Brain pericyte (primary cell): ENCODE measurements around the gene DPYSL4.
"Not testable (repeated sequence)": the region's sequence is repeated elsewhere in the genome, so short reads cannot be mapped to it uniquely, and the experiment has no call there.

Source experiments
- DNase-seq: peaks from one replicate; pipeline ENCODE4 v3.0.0-alpha.2; 2012; ENCODE audit warnings: low read depth, low spot score

DPYSL4 gene

DNA sequence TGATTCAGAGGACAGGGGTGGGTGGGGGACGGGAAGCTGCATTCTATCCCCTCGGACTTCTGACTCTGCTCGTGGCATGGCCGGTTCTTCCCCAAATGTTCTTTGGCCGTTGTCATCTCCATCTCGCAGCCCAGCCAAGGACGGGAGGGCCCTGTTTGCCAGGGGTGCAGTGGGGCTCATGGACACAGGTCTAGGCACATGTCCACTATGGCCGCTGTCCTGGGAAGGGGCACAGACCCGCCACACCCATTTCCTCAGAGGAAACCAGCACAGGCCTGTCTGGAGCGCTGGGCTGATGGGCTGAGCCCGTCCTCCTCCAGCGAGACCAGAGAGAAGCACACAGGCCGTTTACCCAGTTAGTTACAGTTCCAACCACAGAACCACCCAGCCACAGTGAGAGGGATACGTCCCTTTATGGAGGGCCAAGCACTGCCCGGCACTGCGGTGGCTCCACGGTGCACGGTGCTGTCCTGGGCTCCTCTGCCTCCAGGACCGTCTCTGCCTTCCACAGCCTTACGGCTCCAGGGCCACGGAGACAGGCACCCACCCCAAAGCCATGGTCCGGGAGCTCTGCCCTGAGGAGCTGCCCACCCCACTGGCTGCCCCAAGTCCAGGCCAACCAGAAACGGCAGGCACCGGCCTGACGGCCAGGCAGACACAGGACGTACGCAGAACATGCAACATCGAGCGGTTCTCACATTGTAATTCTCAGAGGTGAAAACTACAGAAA is 20.2 kb downstream of the DPYSL4 start:
- DNase-seq = no peak

DNA sequence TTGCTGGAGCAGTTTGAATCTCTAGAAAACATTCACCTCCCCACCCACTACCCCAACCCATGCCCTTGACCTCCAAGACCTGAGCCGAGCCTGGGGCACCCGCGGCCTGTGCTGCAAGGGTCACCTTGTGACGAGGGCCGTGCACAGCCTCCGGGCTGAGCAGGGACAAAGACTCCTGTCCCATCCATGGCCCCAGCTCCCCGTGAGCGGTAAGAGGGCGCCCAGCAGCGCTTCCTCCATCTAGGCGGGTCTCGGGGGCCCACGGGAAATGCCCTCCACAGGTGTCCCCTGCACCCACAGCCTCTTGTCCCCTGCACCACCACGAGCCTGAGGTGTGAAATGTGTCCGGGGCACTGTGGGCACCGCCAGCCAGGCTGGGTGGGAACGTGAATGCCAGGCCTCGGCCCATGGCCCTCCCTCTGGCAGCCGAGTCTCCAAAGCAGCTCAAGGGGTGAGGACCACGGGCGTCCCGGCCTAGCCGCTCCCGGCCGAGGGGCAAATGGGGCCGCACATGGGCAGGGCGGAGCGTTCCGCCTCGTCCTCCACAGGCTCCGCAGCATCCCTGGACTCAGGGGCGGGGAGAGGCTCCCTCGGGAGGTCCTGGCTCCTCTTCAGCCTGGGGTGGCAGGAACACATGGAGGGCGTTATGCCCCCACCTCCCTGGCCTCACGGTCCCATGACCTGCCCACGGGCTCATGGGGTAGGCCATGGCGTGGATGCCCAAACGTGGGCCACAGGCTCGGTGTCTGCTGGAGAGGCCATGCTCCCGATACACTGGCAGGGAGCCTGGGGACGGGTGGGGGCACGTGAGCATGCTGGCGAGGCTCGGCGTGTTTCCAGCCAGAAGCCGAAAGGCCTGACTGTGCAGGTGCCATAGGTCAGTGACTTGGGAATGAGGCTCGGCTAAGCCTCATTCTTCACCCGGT is 21.1 kb downstream of the DPYSL4 start:
- no peak for DNase-seq

DNA sequence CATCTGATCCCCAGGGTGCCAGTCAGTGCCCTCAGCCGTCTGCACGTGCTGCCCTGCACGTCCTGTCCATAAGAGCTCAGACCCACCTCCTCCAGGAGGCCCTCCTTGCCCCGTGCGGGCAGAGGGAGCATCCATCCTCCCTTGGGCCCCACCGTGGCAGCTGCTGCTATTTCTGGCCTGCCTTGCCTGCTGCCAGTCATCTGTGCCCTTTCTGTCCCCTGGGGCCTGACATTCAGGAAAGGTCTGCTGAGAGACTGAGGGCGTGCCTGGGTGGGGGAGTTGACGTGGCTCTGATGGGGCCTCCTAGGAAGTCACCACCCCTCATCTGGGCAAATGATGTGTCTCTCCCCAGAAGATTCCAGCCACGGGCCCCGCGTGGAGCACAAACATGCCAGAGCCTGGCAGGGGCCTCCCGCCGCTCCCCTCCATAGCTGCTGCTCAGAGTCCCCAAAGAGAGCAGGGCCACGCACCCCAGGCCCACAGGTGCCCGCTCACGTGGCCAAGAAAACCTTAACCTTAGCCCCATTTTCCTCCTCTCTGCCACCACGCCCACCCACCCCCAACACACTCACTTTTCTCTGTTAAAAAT is 21.8 kb downstream of the DPYSL4 start:
- no peak for DNase-seq

DNA sequence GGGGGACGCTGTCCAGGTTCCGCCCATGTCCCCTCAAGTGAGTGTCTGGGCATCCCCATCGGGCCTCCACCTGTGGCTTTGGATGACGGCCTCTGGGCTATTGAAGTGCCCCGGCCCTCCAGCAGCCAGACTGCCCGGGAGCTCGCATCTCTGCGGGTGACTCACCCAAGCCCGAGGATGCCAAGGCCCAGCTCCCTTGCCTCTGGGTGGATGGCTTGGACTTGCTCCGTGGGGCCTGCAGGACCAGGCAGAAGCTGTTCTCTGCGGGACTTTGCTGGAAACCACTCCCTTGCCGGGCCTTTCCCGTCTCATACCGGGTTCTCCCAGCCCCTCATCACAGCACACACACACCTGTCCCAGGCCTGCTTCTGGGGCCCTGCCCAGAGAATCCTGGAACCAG is 22.4 kb downstream of the DPYSL4 start:
- DNase-seq = no peak

DNA sequence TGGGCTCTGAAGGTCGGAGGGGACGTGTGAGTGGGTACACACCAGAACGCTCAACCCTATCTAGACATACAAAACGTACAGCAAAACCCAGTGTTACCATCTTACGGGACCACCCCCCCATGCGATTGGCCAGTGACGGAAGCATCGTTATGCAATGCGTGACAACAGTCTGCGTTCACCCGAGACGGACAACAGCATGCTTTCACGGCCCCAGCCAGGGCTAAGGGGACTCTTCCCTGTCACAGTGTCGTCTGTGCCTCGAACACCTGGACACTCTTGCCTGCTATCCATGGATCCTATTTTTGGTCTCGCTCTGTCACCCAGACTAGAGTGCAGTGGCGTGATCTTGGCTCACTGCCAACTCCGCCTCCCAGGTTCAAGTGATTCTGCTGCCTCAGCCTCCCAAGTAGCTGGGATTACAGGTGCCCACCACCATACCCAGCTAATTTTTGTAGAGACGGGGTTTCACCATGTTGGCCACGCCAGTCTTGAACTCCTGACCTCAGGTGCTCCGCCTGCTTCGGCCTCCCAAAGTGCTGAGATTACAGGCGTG is 23.3 kb downstream of the DPYSL4 start:
- DNase-seq = no peak

DNA sequence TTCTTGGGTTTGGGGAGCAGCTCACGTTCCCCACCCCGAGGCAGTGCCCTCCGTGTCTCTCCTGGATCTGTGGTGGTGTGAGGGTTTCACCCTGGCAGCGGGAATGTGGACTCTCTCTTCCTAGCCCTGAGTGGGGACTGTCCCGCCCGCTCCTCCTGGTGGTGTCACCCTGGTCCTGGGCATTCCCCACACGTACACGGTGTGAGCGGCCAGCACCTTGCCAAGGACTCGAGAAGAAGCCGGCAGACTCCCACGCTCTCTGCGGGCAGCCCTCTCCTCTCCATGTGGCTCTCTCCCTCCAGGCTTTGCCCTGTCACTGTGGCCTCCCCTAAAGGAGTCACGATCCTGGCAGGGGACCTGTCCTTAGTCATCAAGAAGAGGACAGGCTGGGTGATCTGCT is 24.0 kb downstream of the DPYSL4 start:
- DNase-seq = no peak

DNA sequence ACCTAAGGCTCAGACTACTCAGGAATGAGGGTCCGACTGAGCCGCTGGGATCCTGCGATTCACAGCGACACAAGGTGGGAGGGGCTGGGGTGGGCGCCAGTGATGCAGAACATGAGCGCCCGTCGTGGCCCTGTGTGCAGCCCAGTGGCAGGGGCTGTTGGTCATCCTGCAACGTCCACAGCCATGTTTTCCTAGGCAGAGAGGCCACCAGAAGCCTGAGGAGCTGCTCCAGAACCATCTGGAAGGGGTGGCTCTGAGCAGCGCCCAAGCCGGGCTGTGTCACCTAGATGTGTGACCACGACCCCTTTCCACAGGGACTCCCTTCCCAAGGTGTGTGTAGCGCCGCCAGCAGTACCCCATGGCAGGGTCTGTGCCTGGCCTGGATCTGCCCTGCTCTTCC is 24.5 kb downstream of the DPYSL4 start:
- no peak for DNase-seq

DNA sequence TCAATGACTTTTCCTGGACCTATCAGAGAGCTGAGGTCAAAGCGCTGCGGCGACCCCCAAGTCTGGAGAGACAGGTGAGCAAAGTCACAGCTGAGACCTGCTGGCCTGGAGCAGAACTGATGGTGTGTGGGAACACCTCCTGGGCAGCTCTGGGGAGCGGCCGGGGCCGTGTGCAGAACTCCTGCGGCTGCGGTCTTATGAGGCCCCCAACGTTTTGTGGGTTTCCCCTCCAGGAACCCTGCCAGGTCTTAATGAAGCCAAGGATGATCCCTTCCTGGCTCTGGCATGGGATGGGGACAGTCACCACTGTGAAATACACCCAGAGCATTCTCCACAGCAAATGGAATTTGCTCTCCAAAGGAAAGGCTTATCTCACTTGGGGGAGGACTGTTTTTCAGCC is 26.1 kb downstream of the DPYSL4 start:
- DNase-seq = no peak

DNA sequence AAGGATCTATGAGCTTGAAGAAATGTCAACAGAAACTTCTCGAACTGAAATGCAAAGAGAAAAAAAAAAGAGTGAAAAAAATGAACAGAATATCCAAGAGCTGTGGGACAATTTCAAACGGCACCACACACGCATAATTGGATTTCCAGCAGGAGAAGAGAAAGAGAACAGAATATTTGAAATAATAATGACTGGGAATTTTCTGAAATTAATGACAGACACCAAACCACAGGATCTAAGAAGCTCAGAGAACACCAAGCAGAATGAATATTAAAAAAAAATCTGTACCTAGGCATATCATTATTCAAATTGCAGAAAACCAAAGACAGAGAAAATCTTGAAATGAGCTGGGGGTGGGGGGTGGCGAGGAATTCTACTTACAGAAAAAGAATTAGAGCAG is 27.2 kb downstream of the DPYSL4 start:
- DNase-seq = no peak

DNA sequence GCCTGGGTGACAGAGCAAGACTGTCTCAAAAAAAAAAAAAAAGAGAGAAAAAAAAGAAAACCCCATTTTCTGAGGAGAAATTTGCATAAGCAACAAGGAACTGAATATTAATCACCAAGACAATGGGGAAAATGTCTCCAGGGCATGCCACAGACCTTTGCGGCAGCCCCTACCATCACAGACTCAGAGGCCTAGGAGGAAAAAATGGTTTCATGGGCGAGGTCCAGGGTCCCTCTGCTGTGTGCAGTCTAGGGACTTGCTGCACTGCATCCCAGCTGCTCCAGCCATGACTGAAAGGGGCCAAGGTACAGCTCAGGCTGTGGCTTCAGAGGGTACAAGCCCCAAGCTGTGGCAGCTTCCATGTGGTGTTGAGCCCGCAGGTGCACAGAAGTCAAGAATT is 29.7 kb downstream of the DPYSL4 start:
- not testable (repeated sequence) for DNase-seq

DNA sequence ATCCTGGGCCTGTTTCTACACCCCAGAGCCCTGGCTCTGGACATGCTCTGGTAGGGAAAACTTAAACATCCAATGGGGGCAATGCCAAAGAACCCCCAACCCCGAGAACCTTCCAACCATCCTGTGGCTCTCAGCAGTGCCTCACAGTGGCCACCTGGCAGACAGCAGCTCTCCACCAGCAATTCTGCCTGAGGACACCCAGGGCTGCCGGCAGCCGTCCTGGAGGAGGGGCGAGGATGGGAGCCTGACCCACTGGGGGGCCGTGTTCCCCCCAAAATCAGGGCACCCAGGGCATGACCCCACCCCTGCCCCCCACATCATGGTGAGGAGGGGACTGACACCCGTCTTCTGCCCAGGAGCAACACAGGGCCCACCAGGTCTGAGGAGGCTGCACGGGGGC is 32.7 kb downstream of the DPYSL4 start:
- DNase-seq = no peak

DNA sequence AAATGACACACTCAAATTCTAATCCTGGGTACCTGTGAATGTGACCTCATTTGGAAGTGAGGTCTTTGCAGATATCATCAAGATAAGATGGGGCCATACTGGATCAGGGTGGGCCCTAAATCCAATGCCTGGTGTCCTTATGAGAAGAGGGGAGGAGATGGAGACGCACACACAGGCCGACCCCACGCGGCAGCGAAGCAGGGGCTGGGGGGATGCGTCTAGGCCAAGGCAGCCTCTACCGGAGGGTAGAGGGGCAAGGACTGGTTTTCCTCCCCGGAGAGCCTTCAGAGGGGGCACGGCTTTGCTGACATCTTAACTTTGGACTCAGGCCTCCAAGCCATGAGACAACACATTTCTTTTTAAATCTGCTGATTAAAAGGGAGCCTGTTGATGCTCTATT is 33.3 kb downstream of the DPYSL4 start:
- DNase-seq = no peak

DNA sequence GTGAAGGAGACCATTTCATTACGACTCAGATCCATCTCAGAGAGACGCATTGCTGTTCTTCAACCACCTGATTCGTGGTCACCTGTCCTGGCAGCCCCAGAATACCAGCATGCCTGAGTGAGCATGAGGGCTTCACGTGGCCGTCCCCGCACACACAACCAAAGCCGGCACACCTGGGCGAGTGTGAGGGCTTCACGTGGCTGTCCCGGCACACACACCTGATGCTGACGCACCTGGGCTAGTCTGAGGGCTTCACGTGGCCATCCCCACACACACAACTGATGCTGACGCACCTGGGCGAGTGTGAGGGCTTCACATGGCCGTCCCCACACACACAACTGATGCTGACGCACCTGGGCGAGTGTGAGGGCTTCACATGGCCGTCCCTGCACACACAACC is 34.2 kb downstream of the DPYSL4 start:
- DNase-seq = not testable (repeated sequence)

DNA sequence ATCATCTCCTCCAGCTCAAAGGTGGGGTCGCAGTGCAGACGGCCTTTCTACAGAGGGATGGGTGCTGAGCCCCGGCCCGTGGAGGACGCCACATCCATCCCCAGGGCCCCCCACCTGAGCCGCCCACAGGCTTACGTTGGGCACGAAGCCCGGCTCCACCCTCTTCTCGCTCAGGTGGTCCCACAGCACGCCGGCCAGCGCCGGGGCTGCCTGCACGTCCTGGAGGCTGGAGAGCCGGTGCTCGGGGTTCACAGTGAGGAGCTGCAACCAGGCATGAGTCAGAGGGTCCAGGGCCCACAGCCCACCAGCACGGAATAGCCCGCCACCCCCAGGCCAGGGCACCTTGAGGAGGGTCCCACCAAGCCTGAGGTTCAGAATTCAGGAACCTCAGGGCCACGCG is 36.0 kb downstream of the DPYSL4 start:
- DNase-seq = no peak

DNA sequence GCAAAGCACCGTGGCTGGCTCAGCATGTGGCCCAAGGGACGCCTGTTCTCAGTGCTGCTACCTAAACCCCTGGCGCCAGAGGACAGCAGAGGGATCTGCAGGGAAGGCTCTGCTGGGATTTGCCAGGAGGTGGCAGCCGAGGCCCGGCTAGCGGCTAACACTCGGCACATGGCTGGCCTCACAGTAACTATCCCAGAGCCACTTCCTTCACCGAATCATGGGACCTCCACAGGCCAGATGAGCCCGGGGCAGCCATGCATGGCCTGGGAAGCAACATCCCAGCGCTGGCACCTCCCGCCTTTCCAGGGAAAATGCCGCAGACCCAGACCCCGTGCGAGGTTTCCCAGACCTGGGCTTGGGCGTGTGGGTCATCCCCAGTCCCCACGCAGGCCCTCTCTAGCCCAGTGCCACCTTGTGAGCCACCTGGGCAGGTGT is 36.4 kb downstream of the DPYSL4 start:
- DNase-seq = peak; percentile 16

DNA sequence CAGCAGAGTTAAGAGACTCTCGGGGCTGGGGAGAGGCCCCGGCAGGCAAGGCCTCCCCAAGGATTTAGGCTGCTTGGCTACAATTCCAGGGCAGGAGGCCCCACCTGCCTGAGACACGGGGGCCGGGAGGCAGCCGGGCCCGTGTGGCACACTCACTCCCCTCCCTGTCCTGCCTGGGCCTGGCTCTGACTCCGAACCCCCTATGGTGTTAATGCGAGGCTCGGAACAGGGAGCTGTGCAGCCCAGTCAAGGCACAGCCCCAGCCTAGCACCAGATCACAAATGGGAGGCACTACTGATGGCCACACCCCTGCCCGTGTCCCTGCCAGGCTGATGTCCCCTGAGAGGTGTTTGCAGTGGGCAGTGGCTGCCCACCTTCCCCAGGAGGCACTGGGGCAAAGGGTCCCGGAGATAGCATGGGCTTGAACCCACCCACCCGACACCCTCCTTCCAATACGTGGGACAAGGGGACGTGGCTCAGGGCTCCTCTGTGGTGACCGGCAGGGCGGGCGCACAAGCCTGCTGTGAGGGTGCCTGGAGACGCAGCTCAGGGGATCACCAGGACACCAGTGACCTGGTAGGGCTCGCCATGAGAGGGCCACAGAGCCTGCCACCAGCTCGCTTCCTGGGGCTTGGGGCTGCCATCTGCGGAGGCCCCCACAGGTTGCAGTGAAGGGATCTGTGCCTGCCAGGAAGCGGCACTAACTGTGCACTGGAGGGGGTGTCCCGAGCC is 37.0 kb downstream of the DPYSL4 start:
- DNase-seq = no peak

DNA sequence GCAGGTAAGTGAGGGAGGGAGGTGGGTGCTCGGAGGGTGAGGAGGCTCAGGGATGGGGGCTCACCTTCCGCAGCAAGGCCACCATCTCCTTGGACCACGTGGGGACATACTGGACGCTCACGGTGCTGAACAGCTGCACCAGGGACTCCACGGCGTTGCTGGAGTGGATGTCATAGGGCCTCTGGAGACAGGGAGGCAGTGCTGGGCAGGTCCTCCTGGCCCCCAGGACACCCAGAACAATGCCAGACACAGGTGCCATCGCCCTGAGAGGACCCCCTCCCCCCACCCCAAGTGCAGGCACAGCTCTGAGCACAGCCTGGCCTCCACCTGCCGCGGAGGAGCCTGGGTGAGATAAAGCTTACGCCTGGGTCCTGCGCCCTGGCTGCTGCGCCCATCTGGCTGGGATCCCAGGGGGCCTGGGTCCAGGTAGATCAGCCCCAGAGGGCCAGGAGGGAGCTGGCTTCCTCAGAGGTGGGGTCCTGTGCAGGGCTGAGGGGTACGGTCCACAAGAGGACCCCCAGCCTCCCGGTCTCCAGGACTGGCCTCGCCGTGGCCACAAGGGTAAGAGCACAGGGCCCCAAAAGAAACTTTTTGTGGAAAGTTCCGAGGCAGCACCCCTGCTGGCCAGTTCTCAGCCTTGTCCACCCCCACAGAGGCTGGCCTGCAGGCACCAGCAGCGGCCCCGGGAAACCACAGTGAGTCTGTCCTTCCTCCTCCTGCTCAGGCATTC is 37.8 kb downstream of the DPYSL4 start:
- no peak for DNase-seq

DNA sequence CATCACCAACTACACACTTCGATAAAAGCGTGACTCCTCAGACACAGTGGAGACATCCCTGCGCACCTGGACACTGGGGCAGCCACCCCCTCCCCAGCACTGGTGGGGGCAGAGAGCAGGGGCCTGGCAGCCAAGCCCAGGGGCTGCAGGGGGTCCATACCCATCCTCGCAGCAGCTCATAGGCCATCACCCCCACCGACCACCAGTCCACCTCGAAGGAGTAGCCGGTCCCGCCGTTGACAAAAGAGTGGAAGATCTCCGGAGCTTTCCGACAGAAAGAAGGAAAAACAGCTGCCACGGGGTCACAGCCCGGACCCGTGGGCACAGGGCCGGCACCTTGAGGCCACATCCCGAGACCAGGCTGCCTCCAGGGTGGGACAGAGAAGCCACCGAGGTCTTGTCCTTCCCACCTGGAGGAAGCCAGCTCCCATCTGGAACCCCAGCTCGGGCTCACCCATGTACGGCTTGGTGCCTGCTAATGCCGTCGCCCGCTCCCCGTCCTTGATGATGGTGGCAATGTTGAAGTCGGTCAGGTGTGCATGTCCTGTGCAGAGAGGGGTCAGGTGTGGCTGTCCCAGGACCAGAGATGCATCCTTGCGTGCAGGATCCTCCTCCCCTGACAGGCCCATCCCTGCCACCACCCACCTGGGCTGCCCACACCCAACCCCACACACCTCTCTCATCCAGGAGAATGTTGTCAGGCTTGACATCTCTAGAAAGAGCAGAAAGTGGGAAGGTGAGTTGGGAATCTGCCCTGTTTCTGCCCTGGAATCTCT is 38.5 kb downstream of the DPYSL4 start:
- DNase-seq = no peak

DNA sequence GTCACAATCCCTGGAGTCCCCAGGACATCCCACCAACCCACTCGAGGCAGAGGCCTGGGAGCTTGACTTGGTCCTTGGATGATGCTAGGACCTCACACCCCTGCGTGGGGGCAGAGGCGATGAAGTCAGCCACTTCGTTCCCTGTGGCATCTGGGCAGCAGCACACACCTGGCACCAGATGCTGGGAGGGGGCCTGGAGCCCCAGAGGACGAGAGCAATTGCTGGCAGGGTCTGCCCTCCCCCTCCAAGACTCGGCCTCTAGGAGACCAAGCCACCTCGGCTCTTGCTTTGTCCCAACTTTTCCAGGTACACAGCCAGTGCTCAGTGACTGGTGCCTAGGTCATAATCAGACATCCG is 39.1 kb downstream of the DPYSL4 start:
- DNase-seq = no peak
